ENCODE results near the gene GNAT1. TPM values are rescaled to one million over a fixed set of nuclear protein-coding genes. Genes with fewer than 3 reads are reported as not detected.

GNAT1 gene
- not detected for total RNA-seq

GRCh38 chr3:50190936-50191660 lies at the start of gene GNAT1:
TSS of gene GNAT1 (plus strand) at chr3:50191610. CDS start at chr3:50191726, 116 bp downstream.
- H3K4me1 ChIP-seq = peaks cover 0 to 27% (median 9%) of the 10 kb centered on the region in 4 donors
- H3K27ac ChIP-seq = no peak within 1 kb of the TSS

DNA sequence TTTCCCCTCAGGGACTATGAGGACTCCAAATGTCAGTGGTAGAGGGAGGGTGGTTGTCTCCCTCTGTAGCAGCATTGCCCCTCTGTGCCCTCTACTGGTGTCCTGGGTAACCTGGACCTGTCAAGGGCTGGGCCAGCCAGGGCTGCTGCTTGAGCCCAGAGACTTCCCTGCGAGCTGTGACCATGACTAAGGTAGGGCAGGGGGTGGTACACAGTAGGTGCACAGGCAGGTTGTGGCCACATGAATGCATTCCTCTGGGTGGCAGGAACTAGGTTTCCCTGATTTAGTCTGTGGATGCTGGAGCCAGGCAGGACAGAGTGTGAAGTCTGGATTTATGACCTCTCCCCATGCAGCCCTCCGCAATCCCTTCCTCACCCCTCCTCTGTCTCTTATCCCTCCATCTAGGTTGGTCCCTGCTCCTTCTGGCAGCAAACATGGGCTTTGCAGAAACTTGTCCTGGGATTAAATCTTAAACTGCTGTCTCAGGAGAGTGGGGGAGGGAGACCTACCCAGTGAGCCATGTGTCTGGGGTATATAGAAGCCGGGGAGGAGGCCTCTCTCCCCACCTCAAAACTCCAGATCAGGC lies 45.0 kb upstream of the GNAT1 start:
- DNase-seq = no peak
- Histone ChIP-seq H3K27ac (no peak overlapping the region), H3K4me1 (peaks cover 0 to 7% (median 0%) of the 10 kb centered on the region in 4 donors), H3K4me3 (no peak overlapping the region), H3K9me3 (no peaks in the 10 kb centered on the region), H3K27me3 (no peaks in the 10 kb centered on the region), H3K36me3 (no peaks in the 10 kb centered on the region)
- TF ChIP-seq, protein P1, sequence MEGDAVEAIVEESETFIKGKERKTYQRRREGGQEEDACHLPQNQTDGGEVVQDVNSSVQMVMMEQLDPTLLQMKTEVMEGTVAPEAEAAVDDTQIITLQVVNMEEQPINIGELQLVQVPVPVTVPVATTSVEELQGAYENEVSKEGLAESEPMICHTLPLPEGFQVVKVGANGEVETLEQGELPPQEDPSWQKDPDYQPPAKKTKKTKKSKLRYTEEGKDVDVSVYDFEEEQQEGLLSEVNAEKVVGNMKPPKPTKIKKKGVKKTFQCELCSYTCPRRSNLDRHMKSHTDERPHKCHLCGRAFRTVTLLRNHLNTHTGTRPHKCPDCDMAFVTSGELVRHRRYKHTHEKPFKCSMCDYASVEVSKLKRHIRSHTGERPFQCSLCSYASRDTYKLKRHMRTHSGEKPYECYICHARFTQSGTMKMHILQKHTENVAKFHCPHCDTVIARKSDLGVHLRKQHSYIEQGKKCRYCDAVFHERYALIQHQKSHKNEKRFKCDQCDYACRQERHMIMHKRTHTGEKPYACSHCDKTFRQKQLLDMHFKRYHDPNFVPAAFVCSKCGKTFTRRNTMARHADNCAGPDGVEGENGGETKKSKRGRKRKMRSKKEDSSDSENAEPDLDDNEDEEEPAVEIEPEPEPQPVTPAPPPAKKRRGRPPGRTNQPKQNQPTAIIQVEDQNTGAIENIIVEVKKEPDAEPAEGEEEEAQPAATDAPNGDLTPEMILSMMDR (IDR thresholded peaks at IDR 0.05) = no peak
- TF ChIP-seq POLR2A (IDR thresholded peaks at IDR 0.05) = no peak

More at GRCh38 chr3:50190936-50191660, at the start of gene GNAT1:
- no peaks in the 10 kb centered on the region for H3K9me3 ChIP-seq
- peaks cover 0 to 16% of the 10 kb centered on the region in 2 donors for H3K27me3 ChIP-seq
- no peak within 1 kb of the TSS for H3K4me3 ChIP-seq
- H3K36me3 ChIP-seq = no peaks in the 10 kb centered on the region
- DNase-seq = no peak
- TF ChIP-seq POLR2A (IDR thresholded peaks at IDR 0.05) = no peak
- TF ChIP-seq, protein P1 (IDR thresholded peaks at IDR 0.05) = no peak

DNA sequence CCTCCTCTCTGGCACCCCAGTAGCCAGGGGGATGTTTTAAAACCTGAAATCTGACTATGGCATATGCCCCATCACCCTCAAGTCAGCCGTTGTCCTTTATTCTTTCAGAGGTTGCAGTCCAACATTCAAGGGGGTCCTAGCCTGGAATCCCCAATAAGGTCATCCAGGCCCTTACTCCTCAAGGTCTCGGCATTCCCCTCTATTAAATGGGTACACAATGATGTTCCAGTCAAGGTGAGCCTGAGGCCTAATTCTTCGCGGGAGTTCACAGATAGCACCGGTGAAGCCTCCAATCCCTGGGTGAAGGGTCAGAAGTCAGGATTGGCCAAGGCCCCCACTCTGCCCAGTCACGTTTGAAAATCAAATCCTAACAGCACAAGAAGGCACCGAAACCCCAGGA lies 44.4 kb upstream of the GNAT1 start:
- Histone ChIP-seq H3K4me1 (peaks cover 0 to 13% (median 0%) of the 10 kb centered on the region in 4 donors), H3K27me3 (no peaks in the 10 kb centered on the region), H3K9me3 (no peaks in the 10 kb centered on the region), H3K27ac (no peak overlapping the region), H3K4me3 (no peak overlapping the region), H3K36me3 (no peaks in the 10 kb centered on the region)
- no peak for DNase-seq
- no peak for TF ChIP-seq POLR2A (IDR thresholded peaks at IDR 0.05)
- TF ChIP-seq, protein P1 (IDR thresholded peaks at IDR 0.05) = no peak

- H3K27ac ChIP-seq = no peak overlapping the region
- no peaks in the 10 kb centered on the region for H3K36me3 ChIP-seq
- DNase-seq = no peak
- no peaks in the 10 kb centered on the region for H3K27me3 ChIP-seq
- no peaks in the 10 kb centered on the region for H3K9me3 ChIP-seq
- no peak for TF ChIP-seq POLR2A (IDR thresholded peaks at IDR 0.05)
- TF ChIP-seq, protein P1 (IDR thresholded peaks at IDR 0.05) = no peak
- peaks cover 0 to 13% (median 0%) of the 10 kb centered on the region in 4 donors for H3K4me1 ChIP-seq
- no peak overlapping the region for H3K4me3 ChIP-seq
Measured at GRCh38 chr3:50147447-50147846, 44.0 kb upstream of the GNAT1 start.

DNA sequence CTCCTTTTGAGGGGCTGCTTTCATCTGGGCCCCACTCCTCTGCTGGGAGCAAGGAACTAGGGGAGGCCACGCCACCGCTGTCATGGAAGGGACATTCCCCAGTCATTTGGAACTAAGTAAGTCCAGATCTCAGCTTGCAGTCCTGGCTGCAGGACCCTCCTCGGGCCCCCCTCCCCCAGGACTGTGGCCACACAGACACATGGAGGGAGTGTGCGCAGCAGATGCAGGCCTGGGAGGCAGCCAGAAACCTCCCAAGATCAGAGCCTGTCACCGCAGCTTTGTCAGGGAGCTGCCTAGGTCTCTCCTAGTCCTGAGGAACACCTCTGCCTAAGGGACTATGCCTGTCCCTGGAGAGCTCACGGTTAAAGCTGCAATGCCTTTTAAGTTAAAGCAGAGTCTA lies 43.5 kb upstream of the GNAT1 start:
- Histone ChIP-seq H3K36me3 (no peaks in the 10 kb centered on the region), H3K9me3 (no peaks in the 10 kb centered on the region), H3K4me3 (no peak overlapping the region), H3K27me3 (no peaks in the 10 kb centered on the region), H3K27ac (no peak overlapping the region), H3K4me1 (peaks cover 0 to 13% (median 0%) of the 10 kb centered on the region in 4 donors)
- no peak for DNase-seq
- no peak for TF ChIP-seq POLR2A (IDR thresholded peaks at IDR 0.05)
- TF ChIP-seq, protein P1 (IDR thresholded peaks at IDR 0.05) = no peak
